ENCODE measurements around the gene WDR49.
A peak's percentile ranks its signal among the peaks of the same experiment; 100 is the strongest.

Gene WDR49

DNA sequence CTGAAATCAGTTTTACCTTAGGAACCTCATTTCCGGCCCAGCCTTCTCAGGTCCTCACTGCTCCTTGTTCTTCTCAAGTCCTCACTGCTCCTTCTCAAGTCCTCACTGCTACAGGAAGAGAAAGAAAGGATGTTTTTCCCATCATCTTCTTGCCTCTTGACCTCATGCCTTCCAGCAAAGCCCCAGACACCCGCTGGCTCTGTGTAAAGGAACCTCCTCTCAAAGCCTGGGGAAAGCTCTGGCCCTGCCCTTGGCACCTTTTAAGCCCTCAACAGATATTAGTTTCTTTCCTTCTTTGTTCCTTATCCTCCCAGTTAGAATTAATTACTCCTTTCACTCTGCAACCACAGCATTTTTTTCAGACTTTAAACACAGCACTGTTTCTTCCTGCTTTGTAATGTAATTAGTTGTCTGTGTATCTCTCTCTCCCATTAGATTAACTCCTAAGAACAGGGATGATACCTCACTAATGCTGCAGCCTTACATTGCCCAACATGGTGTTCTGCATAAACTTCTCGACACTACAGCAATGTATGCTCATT is 4.0 kb upstream of the WDR49 start:
- H3K4me1 ChIP-seq (ENCODE audit: insufficient read depth, insufficient read length): no peaks in the 10 kb centered on the region
- H3K27me3 ChIP-seq (ENCODE audit: insufficient read depth, insufficient read length): no peaks in the 10 kb centered on the region
- no peak overlapping the region for H3K9ac ChIP-seq (ENCODE audit: insufficient read length, low read depth)
- no peaks in the 10 kb centered on the region for H3K36me3 ChIP-seq (ENCODE audit: insufficient read depth, insufficient read length, low read length)
- H3K9me3 ChIP-seq (ENCODE audit: insufficient read depth, low read length): peaks cover 4% of the 10 kb centered on the region; the same call in 1 of the 2 replicates
- TF ChIP-seq ZNF274 (IDR thresholded peaks at IDR 0.05; ENCODE audit: low read depth, low read length) (no peak), SUZ12 (IDR thresholded peaks at IDR 0.05; ENCODE audit: extremely low read depth, insufficient read depth, insufficient read length) (no peak), YY1 (IDR thresholded peaks at IDR 0.05; ENCODE audit: insufficient read depth, insufficient read length) (no peak)
- no peak overlapping the region for H3K4me3 ChIP-seq (ENCODE audit: insufficient read length, low read depth)
- DNase-seq (ENCODE audit: low read depth, low spot score): no peak

DNA sequence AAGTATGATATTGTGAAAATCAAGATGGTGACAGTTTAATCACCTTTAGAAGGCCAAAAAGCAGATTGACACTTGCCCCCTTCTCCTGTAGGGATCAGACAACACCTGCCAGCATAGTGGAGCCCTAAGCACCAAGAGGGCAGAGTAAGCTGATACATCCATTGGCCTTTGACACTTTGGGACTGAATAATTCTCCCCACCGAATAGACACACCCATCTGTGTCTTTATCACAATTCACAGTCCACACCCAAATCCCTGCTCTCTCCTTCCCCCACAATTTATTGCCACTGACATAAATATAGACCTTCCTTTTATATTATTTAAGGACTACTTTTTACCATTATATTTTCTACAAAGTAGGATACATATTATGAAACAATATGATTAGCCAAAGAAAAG is 3.1 kb upstream of the WDR49 start:
- no peak for DNase-seq (ENCODE audit: low read depth, low spot score)
- H3K4me1 ChIP-seq (ENCODE audit: insufficient read depth, insufficient read length): no peaks in the 10 kb centered on the region

DNA sequence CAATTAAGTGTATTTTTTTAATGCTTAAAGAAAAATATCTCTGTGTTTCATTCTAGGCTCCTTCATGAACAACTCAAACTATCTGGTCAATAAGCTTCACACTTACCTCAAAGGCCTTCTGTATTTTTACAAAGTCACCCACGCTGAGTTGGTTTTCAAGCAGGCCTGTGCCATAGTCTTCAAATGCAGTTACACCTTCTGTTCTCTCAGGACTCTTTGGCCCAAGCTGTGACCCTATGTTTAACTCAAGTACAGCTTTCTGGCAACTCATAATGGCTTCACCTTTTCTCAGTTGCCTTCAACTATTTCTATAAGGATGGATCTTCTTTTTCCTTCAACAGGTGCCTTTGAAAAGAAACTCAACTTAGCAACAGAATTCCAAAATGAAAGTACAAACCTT is 587 bp downstream of the WDR49 start:
- Histone ChIP-seq H3K36me3 (ENCODE audit: insufficient read depth, insufficient read length, low read length) (no peaks in the 10 kb centered on the region), H3K4me3 (ENCODE audit: insufficient read length, low read depth) (no peak overlapping the region), H3K27me3 (ENCODE audit: insufficient read depth, insufficient read length) (no peaks in the 10 kb centered on the region), H3K4me1 (ENCODE audit: insufficient read depth, insufficient read length) (no peaks in the 10 kb centered on the region), H3K9ac (ENCODE audit: insufficient read length, low read depth) (no peak overlapping the region), H3K9me3 (ENCODE audit: insufficient read depth, low read length) (peaks cover 4% of the 10 kb centered on the region; the same call in 1 of the 2 replicates)
- DNase-seq (ENCODE audit: low read depth, low spot score): peak; percentile 15
- TF ChIP-seq ZNF274 (IDR thresholded peaks at IDR 0.05; ENCODE audit: low read depth, low read length) (no peak), YY1 (IDR thresholded peaks at IDR 0.05; ENCODE audit: insufficient read depth, insufficient read length) (no peak), SUZ12 (IDR thresholded peaks at IDR 0.05; ENCODE audit: extremely low read depth, insufficient read depth, insufficient read length) (no peak)

More for the DNA sequence above, 3.1 kb upstream of the WDR49 start:
- no peaks in the 10 kb centered on the region for H3K36me3 ChIP-seq (ENCODE audit: insufficient read depth, insufficient read length, low read length)
- no peaks in the 10 kb centered on the region for H3K27me3 ChIP-seq (ENCODE audit: insufficient read depth, insufficient read length)
- TF ChIP-seq YY1 (IDR thresholded peaks at IDR 0.05; ENCODE audit: insufficient read depth, insufficient read length): no peak
- no peak for TF ChIP-seq SUZ12 (IDR thresholded peaks at IDR 0.05; ENCODE audit: extremely low read depth, insufficient read depth, insufficient read length)
- TF ChIP-seq ZNF274 (IDR thresholded peaks at IDR 0.05; ENCODE audit: low read depth, low read length): no peak
- H3K9ac ChIP-seq (ENCODE audit: insufficient read length, low read depth): no peak overlapping the region
- peaks cover 4% of the 10 kb centered on the region; the same call in 1 of the 2 replicates for H3K9me3 ChIP-seq (ENCODE audit: insufficient read depth, low read length)
- H3K4me3 ChIP-seq (ENCODE audit: insufficient read length, low read depth): no peak overlapping the region

DNA sequence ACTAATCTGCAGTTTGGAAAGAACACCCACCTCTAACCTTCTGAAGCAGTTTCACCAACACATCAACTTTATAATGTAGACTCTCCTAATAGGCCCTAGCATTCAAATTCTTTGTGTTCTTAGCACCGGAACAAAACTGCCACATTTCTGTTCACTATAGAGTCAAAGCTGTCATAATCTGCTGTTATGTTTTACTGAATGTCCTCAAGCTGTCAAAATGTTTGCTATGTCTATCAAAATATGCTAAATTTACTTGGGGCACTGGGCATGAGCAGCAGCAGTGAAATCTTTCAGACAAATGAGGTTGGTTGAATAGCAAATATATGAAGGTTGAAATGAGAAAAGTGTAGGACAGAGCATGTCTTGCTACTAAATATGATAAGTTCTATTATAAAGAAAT is 1.9 kb downstream of the WDR49 start:
- Histone ChIP-seq H3K4me1 (ENCODE audit: insufficient read depth, insufficient read length) (no peaks in the 10 kb centered on the region), H3K4me3 (ENCODE audit: insufficient read length, low read depth) (no peak overlapping the region), H3K27me3 (ENCODE audit: insufficient read depth, insufficient read length) (no peaks in the 10 kb centered on the region), H3K9ac (ENCODE audit: insufficient read length, low read depth) (no peak overlapping the region), H3K9me3 (ENCODE audit: insufficient read depth, low read length) (peaks cover 4% of the 10 kb centered on the region; the same call in 1 of the 2 replicates), H3K36me3 (ENCODE audit: insufficient read depth, insufficient read length, low read length) (no peaks in the 10 kb centered on the region)
- TF ChIP-seq YY1 (IDR thresholded peaks at IDR 0.05; ENCODE audit: insufficient read depth, insufficient read length) (no peak), SUZ12 (IDR thresholded peaks at IDR 0.05; ENCODE audit: extremely low read depth, insufficient read depth, insufficient read length) (no peak), ZNF274 (IDR thresholded peaks at IDR 0.05; ENCODE audit: low read depth, low read length) (no peak)
- DNase-seq (ENCODE audit: low read depth, low spot score): no peak

DNA sequence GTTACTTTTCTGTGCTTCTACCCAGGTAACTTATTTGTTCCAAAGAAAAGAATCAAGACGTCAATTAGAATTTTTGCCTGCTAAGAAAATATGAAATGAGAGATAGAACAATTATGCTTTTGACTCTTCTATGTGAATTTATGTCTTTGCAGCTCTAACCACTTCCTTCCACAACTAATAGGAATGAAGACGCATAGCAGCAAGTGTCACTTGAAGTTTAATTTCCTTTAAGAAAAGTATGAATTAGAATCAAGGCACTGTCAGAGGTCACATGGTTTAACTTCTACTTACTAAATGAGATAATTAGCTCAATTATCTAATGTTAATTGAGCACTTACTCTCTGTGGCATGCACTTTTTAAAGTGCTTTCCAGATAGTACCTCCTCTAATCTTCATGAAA is 3.3 kb downstream of the WDR49 start:
- TF ChIP-seq YY1 (IDR thresholded peaks at IDR 0.05; ENCODE audit: insufficient read depth, insufficient read length): no peak
- no peak for TF ChIP-seq ZNF274 (IDR thresholded peaks at IDR 0.05; ENCODE audit: low read depth, low read length)
- no peak for TF ChIP-seq SUZ12 (IDR thresholded peaks at IDR 0.05; ENCODE audit: extremely low read depth, insufficient read depth, insufficient read length)
- DNase-seq (ENCODE audit: low read depth, low spot score): no peak
- Histone ChIP-seq H3K4me1 (ENCODE audit: insufficient read depth, insufficient read length) (no peaks in the 10 kb centered on the region), H3K27me3 (ENCODE audit: insufficient read depth, insufficient read length) (no peaks in the 10 kb centered on the region), H3K4me3 (ENCODE audit: insufficient read length, low read depth) (no peak overlapping the region), H3K9ac (ENCODE audit: insufficient read length, low read depth) (no peak overlapping the region), H3K36me3 (ENCODE audit: insufficient read depth, insufficient read length, low read length) (no peaks in the 10 kb centered on the region), H3K9me3 (ENCODE audit: insufficient read depth, low read length) (peaks cover 4% of the 10 kb centered on the region; the same call in 1 of the 2 replicates)

DNA sequence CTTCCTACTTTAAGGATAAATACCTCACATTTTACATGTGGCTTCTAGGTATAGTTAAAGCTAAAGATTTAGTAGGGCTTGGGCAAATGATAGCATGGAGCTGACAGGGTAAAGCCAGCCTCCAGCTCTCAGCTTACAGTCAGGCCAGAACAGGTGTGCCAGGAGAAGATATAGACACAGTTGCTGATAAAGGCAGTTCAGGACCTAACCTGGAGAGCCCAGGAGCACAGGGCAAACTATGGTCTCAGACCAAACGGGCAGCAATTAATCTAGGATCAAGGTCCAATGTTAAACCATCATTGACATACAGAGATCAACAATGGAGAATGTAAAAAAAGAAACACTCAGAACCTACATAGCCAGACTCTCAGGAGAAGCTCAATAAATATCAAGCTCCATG is 4.0 kb downstream of the WDR49 start:
- TF ChIP-seq YY1 (IDR thresholded peaks at IDR 0.05; ENCODE audit: insufficient read depth, insufficient read length): no peak
- no peak for TF ChIP-seq SUZ12 (IDR thresholded peaks at IDR 0.05; ENCODE audit: extremely low read depth, insufficient read depth, insufficient read length)
- no peak for TF ChIP-seq ZNF274 (IDR thresholded peaks at IDR 0.05; ENCODE audit: low read depth, low read length)
- no peaks in the 10 kb centered on the region for H3K4me1 ChIP-seq (ENCODE audit: insufficient read depth, insufficient read length)

DNA sequence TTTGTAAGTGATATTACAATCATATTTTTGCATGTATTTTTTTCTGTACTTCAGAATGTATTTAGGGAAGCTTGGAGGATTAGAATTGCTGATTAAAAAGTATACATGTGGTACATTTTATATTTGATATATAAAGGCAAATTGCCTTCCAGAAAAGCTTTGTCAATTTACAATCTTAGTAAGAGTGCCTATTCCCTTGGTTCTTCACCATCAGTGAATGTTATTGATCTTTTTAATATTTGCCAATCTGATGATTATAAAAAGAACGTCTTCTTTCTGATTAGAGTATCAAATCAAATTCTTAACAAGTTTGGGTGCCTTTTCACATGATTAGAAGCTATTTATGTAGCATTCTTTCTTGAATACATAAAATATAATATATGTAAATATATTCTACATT is 9.1 kb downstream of the WDR49 start:
- no peak overlapping the region for H3K4me3 ChIP-seq (ENCODE audit: insufficient read length, low read depth)
- H3K36me3 ChIP-seq (ENCODE audit: insufficient read depth, insufficient read length, low read length): no peaks in the 10 kb centered on the region
- H3K9ac ChIP-seq (ENCODE audit: insufficient read length, low read depth): no peak overlapping the region
- no peaks in the 10 kb centered on the region for H3K4me1 ChIP-seq (ENCODE audit: insufficient read depth, insufficient read length)
- TF ChIP-seq ZNF274 (IDR thresholded peaks at IDR 0.05; ENCODE audit: low read depth, low read length) (no peak), YY1 (IDR thresholded peaks at IDR 0.05; ENCODE audit: insufficient read depth, insufficient read length) (no peak), SUZ12 (IDR thresholded peaks at IDR 0.05; ENCODE audit: extremely low read depth, insufficient read depth, insufficient read length) (no peak)
- H3K27me3 ChIP-seq (ENCODE audit: insufficient read depth, insufficient read length): no peaks in the 10 kb centered on the region
- DNase-seq (ENCODE audit: low read depth, low spot score): no peak
- no peaks in the 10 kb centered on the region for H3K9me3 ChIP-seq (ENCODE audit: insufficient read depth, low read length)

More for the DNA sequence above, 4.0 kb downstream of the WDR49 start:
- Histone ChIP-seq H3K9ac (ENCODE audit: insufficient read length, low read depth) (no peak overlapping the region), H3K27me3 (ENCODE audit: insufficient read depth, insufficient read length) (no peaks in the 10 kb centered on the region), H3K36me3 (ENCODE audit: insufficient read depth, insufficient read length, low read length) (no peaks in the 10 kb centered on the region), H3K9me3 (ENCODE audit: insufficient read depth, low read length) (no peaks in the 10 kb centered on the region), H3K4me3 (ENCODE audit: insufficient read length, low read depth) (no peak overlapping the region)
- no peak for DNase-seq (ENCODE audit: low read depth, low spot score)
